HepG2 (cell line): ENCODE data around the gene ZIM2. TPM values are rescaled to one million over a fixed set of nuclear protein-coding genes. Genes with fewer than 3 reads are reported as not detected.
A peak's percentile ranks its signal among the peaks of the same experiment; 100 is the strongest.

Experiments used
- ARHGAP35 ChIP-seq: sonication (generic); formaldehyde crosslinking; IDR thresholded peaks from 2 replicates; pipeline ENCODE4 v1.9.0; 2022; ENCODE audit warnings: mild to moderate bottlenecking, inconsistent platforms, moderate library complexity, missing genetic modification reagents, borderline replicate concordance
- DNMT1 ChIP-seq: sonication (generic); formaldehyde crosslinking; IDR thresholded peaks from 2 replicates; pipeline ENCODE4 v1.5.1; 2020; ENCODE audit warnings: mild to moderate bottlenecking, missing genetic modification reagents
- ELF4 ChIP-seq: sonication (generic); formaldehyde crosslinking; IDR thresholded peaks from 2 replicates; pipeline ENCODE4 v1.5.0; 2020; ENCODE audit warnings: missing genetic modification reagents, mild to moderate bottlenecking, moderate library complexity, borderline replicate concordance
- GPN1 ChIP-seq: sonication (generic); formaldehyde crosslinking; IDR thresholded peaks from 2 replicates; pipeline ENCODE4 v1.5.1; 2020; ENCODE audit warnings: missing genetic modification reagents, borderline replicate concordance
- NRL ChIP-seq: sonication (generic); formaldehyde crosslinking; IDR thresholded peaks from 2 replicates; pipeline ENCODE4 v1.5.0; 2020; ENCODE audit warnings: missing genetic modification reagents, mild to moderate bottlenecking, moderate library complexity, borderline replicate concordance
- POLR2G ChIP-seq: fragments of 200-400 bp; formaldehyde crosslinking; IDR thresholded peaks from 2 replicates; pipeline ENCODE4 v1.6.1; 2018; ENCODE audit warnings: mild to moderate bottlenecking, low read depth, low read length, moderate library complexity
- SRY ChIP-seq: sonication (generic); formaldehyde crosslinking; IDR thresholded peaks from 2 replicates; pipeline ENCODE4 v1.8.0; 2022; ENCODE audit warnings: mild to moderate bottlenecking, missing genetic modification reagents
- ZNF296 ChIP-seq: sonication (generic); formaldehyde crosslinking; conservative IDR thresholded peaks from 2 replicates; pipeline ENCODE4 v1.5.0; 2020; ENCODE audit warnings: mild to moderate bottlenecking, missing genetic modification reagents
- ZNF30 ChIP-seq: sonication (generic); formaldehyde crosslinking; IDR thresholded peaks from 2 replicates; pipeline ENCODE4 v1.5.0; 2020; ENCODE audit warnings: mild to moderate bottlenecking, missing genetic modification reagents
- ZNF354B ChIP-seq: sonication (generic); formaldehyde crosslinking; IDR thresholded peaks from 2 replicates; pipeline ENCODE4 v1.8.0; 2022; ENCODE audit warnings: mild to moderate bottlenecking, missing genetic modification reagents
- polyA plus RNA-seq, 8 experiments: library from polyadenylated mRNA; depleted of rRNA in 3 of 8; stranded (reverse) in 7 of 8; unstranded in 1 of 8; fragments of >200 nt; fragmentation: Illumina TruSeq in 4 of 8; extraction: Trizol in 4 of 8; gene quantifications; 2 replicates each; pipeline versions ENCODE4 v1.2.1 to v1.2.3, GENCODE V29; 2011 to 2016; ENCODE audit warnings: low read depth in 4 of 8, missing spikeins in 1 of 8, mixed read lengths in 1 of 8; ENCODE audit not compliant: insufficient read depth in 1 of 8
- total RNA-seq, 5 experiments: library from RNA; depleted of rRNA; stranded (reverse); fragments of >200 nt; fragmentation: Illumina TruSeq; extraction: Trizol; gene quantifications; 2 replicates each; pipeline ENCODE4 v1.2.3, GENCODE V29; 2016; ENCODE audit warnings: low read depth in 1 of 5
- TF ChIP-seq, protein P1 (sequence below): sonication (generic); formaldehyde crosslinking; IDR thresholded peaks from 2 replicates; pipeline ENCODE4 v1.5.0; 2020; ENCODE audit warnings: mild to moderate bottlenecking, missing genetic modification reagents, borderline replicate concordance
- TF ChIP-seq, protein P2 (sequence below): sonication (generic); formaldehyde crosslinking; IDR thresholded peaks from 2 replicates; pipeline ENCODE4 v1.8.1; 2022; ENCODE audit warnings: low read depth, mild to moderate bottlenecking, missing genetic modification reagents
- TF ChIP-seq, protein P3 (sequence below): sonication (generic); formaldehyde crosslinking; IDR thresholded peaks from 2 replicates; pipeline ENCODE4 v1.9.0; 2021; ENCODE audit warnings: missing genetic modification reagents, mild to moderate bottlenecking, borderline replicate concordance

The ZIM2 gene
- total and polyA plus RNA-seq, 2 of the 13 experiments (the other 11 are each of a cell fraction or from before 2014, with no cell fraction given): 7.2 to 10.3 TPM

DNA sequence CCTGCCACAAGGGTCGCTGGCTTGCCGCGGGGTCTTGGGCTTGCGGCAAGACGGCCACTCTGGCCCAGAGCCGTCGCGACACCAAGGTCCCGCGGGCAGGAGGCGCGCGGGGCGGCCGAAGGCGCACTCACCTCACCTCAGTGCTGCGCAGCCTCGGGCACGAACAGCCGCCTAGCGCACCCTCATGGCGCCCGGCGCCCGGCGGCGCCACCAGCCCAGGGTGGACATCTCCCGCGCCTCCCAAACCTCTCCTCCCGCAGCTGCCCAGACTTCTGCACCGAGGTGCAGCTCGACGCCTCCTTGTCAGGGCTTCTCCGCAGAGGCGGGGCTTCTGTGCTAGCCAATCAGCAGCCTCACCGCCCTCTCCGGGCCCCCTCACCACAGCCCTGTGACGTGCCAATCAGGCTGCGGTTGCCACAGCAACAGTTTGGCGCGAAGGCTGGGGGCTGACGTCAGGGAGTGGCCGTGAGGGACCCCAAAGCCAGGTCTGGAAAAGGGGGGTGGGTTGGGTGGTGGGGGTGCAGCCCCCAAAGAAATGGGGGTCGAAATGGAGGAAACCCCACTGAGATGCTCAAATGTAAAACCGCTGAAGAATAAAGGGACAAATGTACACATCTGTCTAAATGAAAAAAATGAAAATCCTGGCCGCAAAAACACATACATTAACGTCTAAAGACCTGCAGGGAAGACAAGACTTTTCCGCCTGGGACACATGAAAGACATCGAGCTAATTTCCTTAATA, at the start of gene ZIM2, which contains the start of gene PEG3 (continued):
- no peak for TF ChIP-seq ELF4 (CRISPR knock-in tag)
- TF ChIP-seq NRL (CRISPR knock-in tag): no peak
- TF ChIP-seq ZNF296: no peak; the same call in 1 of the 2 replicates
- TF ChIP-seq, protein P1, sequence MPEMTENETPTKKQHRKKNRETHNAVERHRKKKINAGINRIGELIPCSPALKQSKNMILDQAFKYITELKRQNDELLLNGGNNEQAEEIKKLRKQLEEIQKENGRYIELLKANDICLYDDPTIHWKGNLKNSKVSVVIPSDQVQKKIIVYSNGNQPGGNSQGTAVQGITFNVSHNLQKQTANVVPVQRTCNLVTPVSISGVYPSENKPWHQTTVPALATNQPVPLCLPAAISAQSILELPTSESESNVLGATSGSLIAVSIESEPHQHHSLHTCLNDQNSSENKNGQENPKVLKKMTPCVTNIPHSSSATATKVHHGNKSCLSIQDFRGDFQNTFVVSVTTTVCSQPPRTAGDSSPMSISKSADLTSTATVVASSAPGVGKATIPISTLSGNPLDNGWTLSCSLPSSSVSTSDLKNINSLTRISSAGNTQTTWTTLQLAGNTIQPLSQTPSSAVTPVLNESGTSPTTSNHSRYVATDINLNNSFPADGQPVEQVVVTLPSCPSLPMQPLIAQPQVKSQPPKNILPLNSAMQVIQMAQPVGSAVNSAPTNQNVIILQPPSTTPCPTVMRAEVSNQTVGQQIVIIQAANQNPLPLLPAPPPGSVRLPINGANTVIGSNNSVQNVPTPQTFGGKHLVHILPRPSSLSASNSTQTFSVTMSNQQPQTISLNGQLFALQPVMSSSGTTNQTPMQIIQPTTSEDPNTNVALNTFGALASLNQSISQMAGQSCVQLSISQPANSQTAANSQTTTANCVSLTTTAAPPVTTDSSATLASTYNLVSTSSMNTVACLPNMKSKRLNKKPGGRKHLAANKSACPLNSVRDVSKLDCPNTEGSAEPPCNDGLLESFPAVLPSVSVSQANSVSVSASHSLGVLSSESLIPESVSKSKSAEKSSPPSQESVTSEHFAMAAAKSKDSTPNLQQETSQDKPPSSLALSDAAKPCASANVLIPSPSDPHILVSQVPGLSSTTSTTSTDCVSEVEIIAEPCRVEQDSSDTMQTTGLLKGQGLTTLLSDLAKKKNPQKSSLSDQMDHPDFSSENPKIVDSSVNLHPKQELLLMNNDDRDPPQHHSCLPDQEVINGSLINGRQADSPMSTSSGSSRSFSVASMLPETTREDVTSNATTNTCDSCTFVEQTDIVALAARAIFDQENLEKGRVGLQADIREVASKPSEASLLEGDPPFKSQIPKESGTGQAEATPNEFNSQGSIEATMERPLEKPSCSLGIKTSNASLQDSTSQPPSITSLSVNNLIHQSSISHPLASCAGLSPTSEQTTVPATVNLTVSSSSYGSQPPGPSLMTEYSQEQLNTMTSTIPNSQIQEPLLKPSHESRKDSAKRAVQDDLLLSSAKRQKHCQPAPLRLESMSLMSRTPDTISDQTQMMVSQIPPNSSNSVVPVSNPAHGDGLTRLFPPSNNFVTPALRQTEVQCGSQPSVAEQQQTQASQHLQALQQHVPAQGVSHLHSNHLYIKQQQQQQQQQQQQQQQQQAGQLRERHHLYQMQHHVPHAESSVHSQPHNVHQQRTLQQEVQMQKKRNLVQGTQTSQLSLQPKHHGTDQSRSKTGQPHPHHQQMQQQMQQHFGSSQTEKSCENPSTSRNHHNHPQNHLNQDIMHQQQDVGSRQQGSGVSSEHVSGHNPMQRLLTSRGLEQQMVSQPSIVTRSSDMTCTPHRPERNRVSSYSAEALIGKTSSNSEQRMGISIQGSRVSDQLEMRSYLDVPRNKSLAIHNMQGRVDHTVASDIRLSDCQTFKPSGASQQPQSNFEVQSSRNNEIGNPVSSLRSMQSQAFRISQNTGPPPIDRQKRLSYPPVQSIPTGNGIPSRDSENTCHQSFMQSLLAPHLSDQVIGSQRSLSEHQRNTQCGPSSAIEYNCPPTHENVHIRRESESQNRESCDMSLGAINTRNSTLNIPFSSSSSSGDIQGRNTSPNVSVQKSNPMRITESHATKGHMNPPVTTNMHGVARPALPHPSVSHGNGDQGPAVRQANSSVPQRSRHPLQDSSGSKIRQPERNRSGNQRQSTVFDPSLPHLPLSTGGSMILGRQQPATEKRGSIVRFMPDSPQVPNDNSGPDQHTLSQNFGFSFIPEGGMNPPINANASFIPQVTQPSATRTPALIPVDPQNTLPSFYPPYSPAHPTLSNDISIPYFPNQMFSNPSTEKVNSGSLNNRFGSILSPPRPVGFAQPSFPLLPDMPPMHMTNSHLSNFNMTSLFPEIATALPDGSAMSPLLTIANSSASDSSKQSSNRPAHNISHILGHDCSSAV: no peak
- no peak for TF ChIP-seq ZNF354B (CRISPR knock-in tag)
- TF ChIP-seq SRY (CRISPR knock-in tag): no peak
- no peak for TF ChIP-seq GPN1 (CRISPR knock-in tag)
- TF ChIP-seq ARHGAP35 (CRISPR knock-in tag): no peak
- TF ChIP-seq ZNF30 (CRISPR knock-in tag): no peak
- TF ChIP-seq DNMT1 (CRISPR knock-in tag): no peak
- peak; percentile 98 for TF ChIP-seq POLR2G
- TF ChIP-seq, protein P2, sequence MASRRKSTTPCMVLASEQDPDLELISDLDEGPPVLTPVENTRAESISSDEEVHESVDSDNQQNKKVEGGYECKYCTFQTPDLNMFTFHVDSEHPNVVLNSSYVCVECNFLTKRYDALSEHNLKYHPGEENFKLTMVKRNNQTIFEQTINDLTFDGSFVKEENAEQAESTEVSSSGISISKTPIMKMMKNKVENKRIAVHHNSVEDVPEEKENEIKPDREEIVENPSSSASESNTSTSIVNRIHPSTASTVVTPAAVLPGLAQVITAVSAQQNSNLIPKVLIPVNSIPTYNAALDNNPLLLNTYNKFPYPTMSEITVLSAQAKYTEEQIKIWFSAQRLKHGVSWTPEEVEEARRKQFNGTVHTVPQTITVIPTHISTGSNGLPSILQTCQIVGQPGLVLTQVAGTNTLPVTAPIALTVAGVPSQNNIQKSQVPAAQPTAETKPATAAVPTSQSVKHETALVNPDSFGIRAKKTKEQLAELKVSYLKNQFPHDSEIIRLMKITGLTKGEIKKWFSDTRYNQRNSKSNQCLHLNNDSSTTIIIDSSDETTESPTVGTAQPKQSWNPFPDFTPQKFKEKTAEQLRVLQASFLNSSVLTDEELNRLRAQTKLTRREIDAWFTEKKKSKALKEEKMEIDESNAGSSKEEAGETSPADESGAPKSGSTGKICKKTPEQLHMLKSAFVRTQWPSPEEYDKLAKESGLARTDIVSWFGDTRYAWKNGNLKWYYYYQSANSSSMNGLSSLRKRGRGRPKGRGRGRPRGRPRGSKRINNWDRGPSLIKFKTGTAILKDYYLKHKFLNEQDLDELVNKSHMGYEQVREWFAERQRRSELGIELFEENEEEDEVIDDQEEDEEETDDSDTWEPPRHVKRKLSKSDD (CRISPR knock-in tag): no peak
- TF ChIP-seq, protein P3, sequence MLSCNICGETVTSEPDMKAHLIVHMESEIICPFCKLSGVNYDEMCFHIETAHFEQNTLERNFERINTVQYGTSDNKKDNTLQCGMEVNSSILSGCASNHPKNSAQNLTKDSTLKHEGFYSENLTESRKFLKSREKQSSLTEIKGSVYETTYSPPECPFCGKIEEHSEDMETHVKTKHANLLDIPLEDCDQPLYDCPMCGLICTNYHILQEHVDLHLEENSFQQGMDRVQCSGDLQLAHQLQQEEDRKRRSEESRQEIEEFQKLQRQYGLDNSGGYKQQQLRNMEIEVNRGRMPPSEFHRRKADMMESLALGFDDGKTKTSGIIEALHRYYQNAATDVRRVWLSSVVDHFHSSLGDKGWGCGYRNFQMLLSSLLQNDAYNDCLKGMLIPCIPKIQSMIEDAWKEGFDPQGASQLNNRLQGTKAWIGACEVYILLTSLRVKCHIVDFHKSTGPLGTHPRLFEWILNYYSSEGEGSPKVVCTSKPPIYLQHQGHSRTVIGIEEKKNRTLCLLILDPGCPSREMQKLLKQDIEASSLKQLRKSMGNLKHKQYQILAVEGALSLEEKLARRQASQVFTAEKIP (CRISPR knock-in tag): no peak
